SU-DHL-6 (cell line): ENCODE data around the gene C12orf43.

ENCODE experiments used
- H2AFZ ChIP-seq: fragments of 200-600 bp; sonication (generic); 2 replicates; pipeline ENCODE4 v1.6.1; 2014; ENCODE audit warnings: low read depth, mild to moderate bottlenecking, moderate library complexity, mixed read lengths, antibody characterized with exemption, low read length; ENCODE audit not compliant: severe bottlenecking
- H3F3A ChIP-seq: fragments of 200-600 bp; shearing (Covaris generic); 2 replicates; pipeline ENCODE4 v1.6.0; 2016; ENCODE audit warnings: antibody characterized with exemption, mild to moderate bottlenecking; ENCODE audit not compliant: insufficient read depth
- H3K27ac ChIP-seq: fragments of 200-600 bp; sonication (generic); 2 replicates; pipeline ENCODE4 v1.5.1; 2016; ENCODE audit warnings: low read depth, mild to moderate bottlenecking, low read length, moderate library complexity, mixed read lengths
- H3K27me3 ChIP-seq: fragments of 200-600 bp; sonication (generic), shearing (Covaris generic); 2 replicates; pipeline ENCODE4 v1.6.0; 2014; ENCODE audit warnings: mild to moderate bottlenecking, low read length
- H3K36me3 ChIP-seq: fragments of 200-600 bp; sonication (generic); 2 replicates; pipeline ENCODE4 v1.6.1; 2014; ENCODE audit warnings: mild to moderate bottlenecking, low read length, mixed read lengths
- H3K4me2 ChIP-seq: fragments of 300-600, 200-600 bp; shearing (Covaris generic), sonication (generic); 2 replicates; pipeline ENCODE4 v1.6.0; 2014; ENCODE audit warnings: low read length, low read depth, mild to moderate bottlenecking; ENCODE audit not compliant: poor library complexity, severe bottlenecking
- H3K4me3 ChIP-seq: fragments of 200-600 bp; sonication (generic); 2 replicates; pipeline ENCODE4 v1.5.1; 2014; ENCODE audit warnings: antibody characterized with exemption, low read length, mild to moderate bottlenecking, mixed read lengths; ENCODE audit not compliant: insufficient read depth, poor library complexity, severe bottlenecking
- H3K79me2 ChIP-seq: fragments of 200-600 bp; sonication (generic); 2 replicates; pipeline ENCODE4 v1.6.1; 2014; ENCODE audit warnings: mild to moderate bottlenecking, low read length, moderate library complexity; ENCODE audit not compliant: insufficient read depth
- H3K9ac ChIP-seq: fragments of 200-600 bp; sonication (generic); 2 replicates; pipeline ENCODE4 v1.7.0; 2014; ENCODE audit warnings: mild to moderate bottlenecking, low read length
- H3K9me2 ChIP-seq: fragments of 200-600 bp; sonication (generic); replicated peaks from 2 replicates; pipeline ENCODE4 v1.6.1; 2014; ENCODE audit warnings: low read length; ENCODE audit not compliant: insufficient read depth
- H3K9me3 ChIP-seq: fragments of 200-600 bp; sonication (generic); 2 replicates; pipeline ENCODE4 v1.6.1; 2014; ENCODE audit warnings: low read length, mixed read lengths; ENCODE audit not compliant: insufficient read depth
- H4K20me1 ChIP-seq: fragments of 200-600 bp; sonication (generic); 2 replicates; pipeline ENCODE4 v1.6.1; 2014; ENCODE audit warnings: low read depth, mild to moderate bottlenecking, antibody characterized with exemption, low read length, moderate library complexity, mixed read lengths
- EZH2phosphoT487 ChIP-seq: fragments of 200-600 bp; sonication (generic), shearing (Covaris generic); conservative IDR thresholded peaks from 2 replicates; pipeline ENCODE4 v1.6.1; 2018; ENCODE audit warnings: mild to moderate bottlenecking, antibody characterized with exemption, low read length, moderate library complexity, mixed read lengths
- TF ChIP-seq, protein P1 (sequence below): fragments of 200-600 bp; sonication (generic); IDR thresholded peaks from one replicate; pipeline ENCODE4 v1.5.1; 2017; ENCODE audit warnings: antibody characterized with exemption, mild to moderate bottlenecking, low read length, moderate library complexity; ENCODE audit not compliant: insufficient read depth, poor library complexity, severe bottlenecking

The C12orf43 gene

DNA sequence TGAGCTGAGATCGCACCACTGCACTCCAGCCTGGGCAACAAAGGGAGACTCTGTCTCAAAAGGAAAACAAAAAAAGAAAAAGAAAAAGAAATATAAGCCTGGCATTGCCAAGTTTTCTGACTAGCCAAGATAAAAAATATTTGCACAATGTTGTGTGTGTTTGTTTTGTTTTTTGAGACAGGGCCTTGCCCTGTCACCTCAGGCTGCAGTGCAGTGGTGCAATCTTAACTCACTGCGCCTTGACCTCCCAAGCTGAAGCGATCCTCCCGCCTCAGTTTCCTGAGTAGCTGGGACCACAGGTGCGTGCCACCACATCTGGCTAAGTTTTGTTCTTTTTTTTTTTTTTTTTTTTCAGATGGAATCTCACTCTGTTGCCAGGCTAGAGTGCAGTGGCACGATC lies 5.5 kb upstream of the C12orf43 start:
- Histone ChIP-seq H3K9me2 (no peaks in the 10 kb centered on the region), H3K36me3 (no peaks in the 10 kb centered on the region), H3K9me3 (no peaks in the 10 kb centered on the region), H3K27ac (no peak overlapping the region), H3K4me3 (no peak overlapping the region), H3F3A (no peaks in the 10 kb centered on the region), H2AFZ (no peak overlapping the region), H4K20me1 (no peaks in the 10 kb centered on the region), H3K9ac (no peak overlapping the region), H3K79me2 (no peaks in the 10 kb centered on the region), H3K4me2 (no peak overlapping the region), H3K27me3 (no peaks in the 10 kb centered on the region)
- TF ChIP-seq, protein P1, sequence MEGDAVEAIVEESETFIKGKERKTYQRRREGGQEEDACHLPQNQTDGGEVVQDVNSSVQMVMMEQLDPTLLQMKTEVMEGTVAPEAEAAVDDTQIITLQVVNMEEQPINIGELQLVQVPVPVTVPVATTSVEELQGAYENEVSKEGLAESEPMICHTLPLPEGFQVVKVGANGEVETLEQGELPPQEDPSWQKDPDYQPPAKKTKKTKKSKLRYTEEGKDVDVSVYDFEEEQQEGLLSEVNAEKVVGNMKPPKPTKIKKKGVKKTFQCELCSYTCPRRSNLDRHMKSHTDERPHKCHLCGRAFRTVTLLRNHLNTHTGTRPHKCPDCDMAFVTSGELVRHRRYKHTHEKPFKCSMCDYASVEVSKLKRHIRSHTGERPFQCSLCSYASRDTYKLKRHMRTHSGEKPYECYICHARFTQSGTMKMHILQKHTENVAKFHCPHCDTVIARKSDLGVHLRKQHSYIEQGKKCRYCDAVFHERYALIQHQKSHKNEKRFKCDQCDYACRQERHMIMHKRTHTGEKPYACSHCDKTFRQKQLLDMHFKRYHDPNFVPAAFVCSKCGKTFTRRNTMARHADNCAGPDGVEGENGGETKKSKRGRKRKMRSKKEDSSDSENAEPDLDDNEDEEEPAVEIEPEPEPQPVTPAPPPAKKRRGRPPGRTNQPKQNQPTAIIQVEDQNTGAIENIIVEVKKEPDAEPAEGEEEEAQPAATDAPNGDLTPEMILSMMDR: no peak
- no peak for TF ChIP-seq EZH2phosphoT487

- H3F3A ChIP-seq: no peaks in the 10 kb centered on the region
- TF ChIP-seq, protein P1: no peak
- TF ChIP-seq EZH2phosphoT487: no peak
- no peaks in the 10 kb centered on the region for H4K20me1 ChIP-seq
- H3K79me2 ChIP-seq: peaks cover 13% of the 10 kb centered on the region
- H3K9me2 ChIP-seq: no peaks in the 10 kb centered on the region
- H3K27me3 ChIP-seq: no peaks in the 10 kb centered on the region
- no peaks in the 10 kb centered on the region for H3K9me3 ChIP-seq
- H3K36me3 ChIP-seq: no peaks in the 10 kb centered on the region
- no peak overlapping the region for H3K9ac ChIP-seq
- no peak overlapping the region for H3K27ac ChIP-seq
- no peak overlapping the region for H3K4me3 ChIP-seq
- no peak overlapping the region for H3K4me2 ChIP-seq
- no peak overlapping the region for H2AFZ ChIP-seq
Measured at GRCh38 chr12:121018860-121019617, 2.8 kb upstream of the C12orf43 start.

DNA sequence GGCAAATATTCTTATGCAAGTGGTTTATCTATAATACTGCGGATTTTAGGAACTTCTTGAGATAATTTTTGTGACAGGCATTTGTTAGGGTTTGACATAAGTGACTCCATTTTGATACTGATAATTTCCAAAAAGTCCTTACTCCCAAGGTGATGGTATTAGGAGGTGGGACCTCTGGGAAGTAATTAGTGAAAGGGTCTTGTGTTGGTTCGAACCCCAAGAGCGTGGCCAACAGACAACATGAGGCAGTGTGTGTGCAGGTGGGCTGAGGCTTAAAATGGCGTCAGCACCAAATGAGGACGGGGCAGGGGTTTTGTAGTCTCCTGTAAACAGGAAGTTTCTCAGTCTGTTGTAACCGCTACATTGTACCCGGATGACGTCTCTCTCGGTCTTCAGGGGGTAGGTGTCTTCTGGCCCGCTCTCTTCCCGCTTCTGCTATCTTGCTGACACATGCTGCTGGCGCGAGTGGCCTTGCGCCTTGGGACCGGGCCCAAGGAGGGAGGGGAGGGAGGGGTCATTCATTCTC lies 1.7 kb upstream of the C12orf43 start:
- no peak overlapping the region for H3K4me3 ChIP-seq
- H3K79me2 ChIP-seq: peaks cover 13% of the 10 kb centered on the region
- TF ChIP-seq, protein P1: no peak
- TF ChIP-seq EZH2phosphoT487: no peak
- H3K9me2 ChIP-seq: no peaks in the 10 kb centered on the region
- no peaks in the 10 kb centered on the region for H4K20me1 ChIP-seq
- H3K4me2 ChIP-seq: no peak overlapping the region
- H3K27ac ChIP-seq: no peak overlapping the region
- no peak overlapping the region for H2AFZ ChIP-seq
- no peak overlapping the region for H3K9ac ChIP-seq
- H3K36me3 ChIP-seq: no peaks in the 10 kb centered on the region
- H3F3A ChIP-seq: no peaks in the 10 kb centered on the region
- no peaks in the 10 kb centered on the region for H3K9me3 ChIP-seq
- no peaks in the 10 kb centered on the region for H3K27me3 ChIP-seq
